K562 (cell line): ENCODE data around the gene KDM2B. TPM values are rescaled to one million over a fixed set of nuclear protein-coding genes. Genes with fewer than 3 reads are reported as not detected.
A peak's percentile ranks its signal among the peaks of the same experiment; 100 is the strongest.

ENCODE experiments used
- ATF1 ChIP-seq, 2 experiments: fragments of 450-650 bp in 1 of 2; IDR thresholded peaks; 2 replicates each; pipeline ENCODE4 v1.6.1; 2016; ENCODE audit warnings: missing compliant biosample characterization in 1 of 2, missing genetic modification characterization in 1 of 2
- FIP1L1 ChIP-seq: fragments of 200-400 bp; formaldehyde crosslinking; IDR thresholded peaks from 2 replicates; pipeline ENCODE4 v1.6.1; 2018; ENCODE audit warnings: mild to moderate bottlenecking, low read depth, low read length; ENCODE audit not compliant: poor library complexity, severe bottlenecking
- FUS ChIP-seq: fragments of 200-400 bp; formaldehyde crosslinking; optimal IDR thresholded peaks from 2 replicates; pipeline ENCODE3; 2017; ENCODE audit warnings: low read depth, low read length
- HMGN3 ChIP-seq: IDR thresholded peaks from 2 replicates; pipeline ENCODE4 v1.6.1; 2011; ENCODE audit warnings: borderline replicate concordance, low read depth, mild to moderate bottlenecking, mixed read lengths, low read length; ENCODE audit not compliant: insufficient read length; ENCODE audit errors: extremely low read depth
- NCOA1 ChIP-seq: fragments of 450-650 bp; IDR thresholded peaks from 2 replicates; pipeline ENCODE4 v1.6.1; 2016; ENCODE audit warnings: low read depth
- NFRKB ChIP-seq: fragments of 450-650 bp; IDR thresholded peaks from 2 replicates; pipeline ENCODE4 v1.6.1; 2016; ENCODE audit warnings: low read depth
- PHF20 ChIP-seq: fragments of 450-650 bp; IDR thresholded peaks from 2 replicates; pipeline ENCODE4 v1.6.1; 2018; ENCODE audit not compliant: partially characterized antibody
- POLR2A ChIP-seq: fragments of 450-650 bp; conservative IDR thresholded peaks from 2 replicates; pipeline ENCODE4 v1.6.1; 2016
- RBM39 ChIP-seq: fragments of 200-400 bp; formaldehyde crosslinking; optimal IDR thresholded peaks from 2 replicates; pipeline ENCODE3; 2018; ENCODE audit warnings: low read depth, low read length
- SIN3B ChIP-seq: fragments of 450-650 bp; IDR thresholded peaks from 2 replicates; pipeline ENCODE4 v1.6.1; 2017; ENCODE audit warnings: low read depth, mild to moderate bottlenecking, moderate library complexity
- SMAD1 ChIP-seq: fragments of 150-350 bp; IDR thresholded peaks from 2 replicates; pipeline ENCODE4 v1.6.1; 2014; ENCODE audit warnings: low read length, low read depth; ENCODE audit not compliant: partially characterized antibody
- SREBF2 ChIP-seq: sonication (generic); formaldehyde crosslinking; IDR thresholded peaks from 2 replicates; pipeline ENCODE4 v1.4.0; 2020; ENCODE audit warnings: mild to moderate bottlenecking, missing genetic modification reagents
- TAF1 ChIP-seq: IDR thresholded peaks from 2 replicates; pipeline ENCODE4 v1.6.1; 2011; ENCODE audit warnings: mild to moderate bottlenecking, low read length, moderate library complexity; ENCODE audit not compliant: insufficient read depth, control insufficient read depth, severe bottlenecking; ENCODE audit errors: extremely low read depth
- TBL1XR1 ChIP-seq, 2 experiments: IDR thresholded peaks; 2 replicates each; pipeline ENCODE4 v1.6.1; 2012; ENCODE audit warnings: improper control_type of control experiment in 2 of 2, low read length in 2 of 2, mild to moderate bottlenecking in 1 of 2
- ZBTB8A ChIP-seq: fragments of 450-650 bp; IDR thresholded peaks from 2 replicates; pipeline ENCODE4 v1.6.1; 2018; ENCODE audit warnings: mild to moderate bottlenecking, moderate library complexity; ENCODE audit not compliant: partially characterized antibody
- ZFPM2 ChIP-seq: fragments of 250-450 bp; sonication (Bioruptor Pico); IDR thresholded peaks from 2 replicates; pipeline ENCODE4 v1.5.1; 2022; ENCODE audit warnings: mild to moderate bottlenecking
- ZNF143 ChIP-seq: sonication (generic); formaldehyde crosslinking; IDR thresholded peaks from 2 replicates; pipeline ENCODE4 v1.9.0; 2022; ENCODE audit warnings: mild to moderate bottlenecking, missing genetic modification reagents
- ZNF589 ChIP-seq: fragments of 200-800 bp; sonication (Bioruptor generic); IDR thresholded peaks from 2 replicates; pipeline ENCODE4 v1.6.1; 2016; ENCODE audit warnings: low read depth, missing genetic modification characterization, missing compliant biosample characterization
- polyA plus RNA-seq, 8 experiments: library from polyadenylated mRNA; depleted of rRNA in 4 of 8; stranded (reverse) in 5 of 8; unstranded in 3 of 8; fragments of >200 nt; fragmentation: Nextera tagmentation in 2 of 8; fragmentation: Illumina TruSeq in 1 of 8; extraction: Ambion mirVana in 2 of 8; extraction: Trizol in 1 of 8; gene quantifications; 2 replicates each; pipeline versions ENCODE4 v1.2.1 to v1.2.3, GENCODE V29; 2011 to 2014; ENCODE audit warnings: inconsistent platforms in 1 of 8, missing spikeins in 1 of 8
- total RNA-seq, 7 experiments: library from RNA; depleted of rRNA in 6 of 7; stranded (reverse); fragments of >200 nt in 6 of 7; fragmentation: Illumina TruSeq in 2 of 7; extraction: Trizol in 2 of 7; gene quantifications; 2 replicates each; pipeline versions ENCODE4 v1.2.1 to v1.2.3, GENCODE V29; 2011 to 2021; ENCODE audit warnings: low replicate concordance in 1 of 7
- TF ChIP-seq, protein P1 (sequence below): fragments of 250-450 bp; sonication (Bioruptor Pico); IDR thresholded peaks from 2 replicates; pipeline ENCODE4 v1.8.0; 2022; ENCODE audit warnings: moderate library complexity, mild to moderate bottlenecking, inconsistent platforms
- TF ChIP-seq, protein P2 (sequence below): fragments of 250-450 bp; sonication (Bioruptor Pico); IDR thresholded peaks from 2 replicates; pipeline ENCODE4 v1.5.0; 2022; ENCODE audit warnings: mild to moderate bottlenecking
- TF ChIP-seq, protein P3 (sequence below): fragments of 250-450 bp; sonication (Bioruptor Pico); IDR thresholded peaks from 2 replicates; pipeline ENCODE4 v1.8.0; 2022; ENCODE audit warnings: moderate library complexity, mild to moderate bottlenecking, inconsistent platforms
- TF ChIP-seq, protein P4 (sequence below): fragments of 450-650 bp; formaldehyde crosslinking; IDR thresholded peaks from 2 replicates; pipeline ENCODE4 v1.4.0; 2020; ENCODE audit warnings: mild to moderate bottlenecking, moderate library complexity

Gene KDM2B
- total and polyA plus RNA-seq, 9 of the 15 experiments (the other 6 are each of a cell fraction or from before 2014, with no cell fraction given): 7.4 to 50.5 (median 22.5) TPM

DNA sequence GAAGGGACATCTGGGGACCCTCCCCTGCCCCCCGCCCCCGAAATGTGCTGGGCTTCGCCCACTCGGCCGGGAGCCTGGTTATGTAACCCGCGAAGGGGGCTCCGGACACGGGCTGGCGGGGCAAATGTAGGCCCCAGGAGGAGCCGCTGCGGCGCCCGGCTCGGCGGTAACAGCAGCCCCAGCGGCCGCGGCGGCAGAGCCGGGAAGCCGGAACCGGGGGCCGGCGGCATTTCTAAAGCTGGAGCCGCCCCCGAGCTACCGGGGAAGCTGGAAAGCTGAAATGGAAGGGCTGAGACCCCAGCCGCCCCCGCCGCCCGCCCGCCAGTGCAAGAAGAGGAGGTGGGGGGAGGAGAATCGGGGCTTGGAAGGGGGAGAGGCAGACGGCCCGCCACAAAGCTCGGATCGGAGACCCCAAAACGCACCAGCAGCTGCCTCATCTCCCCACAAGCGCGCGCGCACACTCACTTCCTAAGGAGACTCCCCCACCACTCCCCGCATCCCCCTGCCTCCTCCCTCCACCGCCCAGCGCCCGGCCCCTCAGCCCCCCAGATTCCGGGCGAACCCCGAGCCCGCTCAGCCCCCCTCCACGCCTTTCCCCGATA, 1.5 kb downstream of the KDM2B start (continued):
- TF ChIP-seq, protein P1, sequence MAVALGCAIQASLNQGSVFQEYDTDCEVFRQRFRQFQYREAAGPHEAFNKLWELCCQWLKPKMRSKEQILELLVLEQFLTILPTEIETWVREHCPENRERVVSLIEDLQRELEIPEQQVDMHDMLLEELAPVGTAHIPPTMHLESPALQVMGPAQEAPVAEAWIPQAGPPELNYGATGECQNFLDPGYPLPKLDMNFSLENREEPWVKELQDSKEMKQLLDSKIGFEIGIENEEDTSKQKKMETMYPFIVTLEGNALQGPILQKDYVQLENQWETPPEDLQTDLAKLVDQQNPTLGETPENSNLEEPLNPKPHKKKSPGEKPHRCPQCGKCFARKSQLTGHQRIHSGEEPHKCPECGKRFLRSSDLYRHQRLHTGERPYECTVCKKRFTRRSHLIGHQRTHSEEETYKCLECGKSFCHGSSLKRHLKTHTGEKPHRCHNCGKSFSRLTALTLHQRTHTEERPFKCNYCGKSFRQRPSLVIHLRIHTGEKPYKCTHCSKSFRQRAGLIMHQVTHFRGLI (CRISPR knock-in tag): no peak
- TF ChIP-seq PHF20 (no peak), HMGN3 (peak; percentile 50), TBL1XR1 (IDR thresholded peaks at IDR 0.05; ENCODE audit: low read length in 2 of 2) (no peak), SIN3B (no peak), FIP1L1 (no peak), ZFPM2 (CRISPR knock-in tag) (no peak), ZNF589 (CRISPR knock-in tag) (no peak; the same call in 1 of the 2 replicates), SMAD1 (no peak), RBM39 (no peak), ATF1 (CRISPR knock-in tag; IDR thresholded peaks at IDR 0.05) (no peak), ATF1 (tag; IDR thresholded peaks at IDR 0.05) (no peak), NCOA1 (no peak), POLR2A (no peak; the same call in 1 of the 2 replicates), FUS (no peak), ZNF143 (CRISPR knock-in tag) (no peak), ZBTB8A (no peak), TAF1 (no peak), NFRKB (no peak), SREBF2 (CRISPR knock-in tag) (no peak)
- TF ChIP-seq, protein P2, sequence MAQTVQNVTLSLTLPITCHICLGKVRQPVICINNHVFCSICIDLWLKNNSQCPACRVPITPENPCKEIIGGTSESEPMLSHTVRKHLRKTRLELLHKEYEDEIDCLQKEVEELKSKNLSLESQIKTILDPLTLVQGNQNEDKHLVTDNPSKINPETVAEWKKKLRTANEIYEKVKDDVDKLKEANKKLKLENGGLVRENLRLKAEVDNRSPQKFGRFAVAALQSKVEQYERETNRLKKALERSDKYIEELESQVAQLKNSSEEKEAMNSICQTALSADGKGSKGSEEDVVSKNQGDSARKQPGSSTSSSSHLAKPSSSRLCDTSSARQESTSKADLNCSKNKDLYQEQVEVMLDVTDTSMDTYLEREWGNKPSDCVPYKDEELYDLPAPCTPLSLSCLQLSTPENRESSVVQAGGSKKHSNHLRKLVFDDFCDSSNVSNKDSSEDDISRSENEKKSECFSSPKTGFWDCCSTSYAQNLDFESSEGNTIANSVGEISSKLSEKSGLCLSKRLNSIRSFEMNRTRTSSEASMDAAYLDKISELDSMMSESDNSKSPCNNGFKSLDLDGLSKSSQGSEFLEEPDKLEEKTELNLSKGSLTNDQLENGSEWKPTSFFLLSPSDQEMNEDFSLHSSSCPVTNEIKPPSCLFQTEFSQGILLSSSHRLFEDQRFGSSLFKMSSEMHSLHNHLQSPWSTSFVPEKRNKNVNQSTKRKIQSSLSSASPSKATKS (CRISPR knock-in tag): no peak
- TF ChIP-seq, protein P3, sequence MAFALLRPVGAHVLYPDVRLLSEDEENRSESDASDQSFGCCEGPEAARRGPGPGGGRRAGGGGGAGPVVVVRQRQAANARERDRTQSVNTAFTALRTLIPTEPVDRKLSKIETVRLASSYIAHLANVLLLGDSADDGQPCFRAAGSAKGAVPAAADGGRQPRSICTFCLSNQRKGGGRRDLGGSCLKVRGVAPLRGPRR (CRISPR knock-in tag): no peak
- TF ChIP-seq, protein P4, sequence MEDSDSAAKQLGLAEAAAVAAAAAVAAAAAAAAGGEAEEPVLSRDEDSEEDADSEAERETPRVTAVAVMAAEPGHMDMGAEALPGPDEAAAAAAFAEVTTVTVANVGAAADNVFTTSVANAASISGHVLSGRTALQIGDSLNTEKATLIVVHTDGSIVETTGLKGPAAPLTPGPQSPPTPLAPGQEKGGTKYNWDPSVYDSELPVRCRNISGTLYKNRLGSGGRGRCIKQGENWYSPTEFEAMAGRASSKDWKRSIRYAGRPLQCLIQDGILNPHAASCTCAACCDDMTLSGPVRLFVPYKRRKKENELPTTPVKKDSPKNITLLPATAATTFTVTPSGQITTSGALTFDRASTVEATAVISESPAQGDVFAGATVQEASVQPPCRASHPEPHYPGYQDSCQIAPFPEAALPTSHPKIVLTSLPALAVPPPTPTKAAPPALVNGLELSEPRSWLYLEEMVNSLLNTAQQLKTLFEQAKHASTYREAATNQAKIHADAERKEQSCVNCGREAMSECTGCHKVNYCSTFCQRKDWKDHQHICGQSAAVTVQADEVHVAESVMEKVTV (CRISPR knock-in tag): no peak
